Stimulated activated naive CD8-positive, alpha-beta T cell treated with anti-CD3 and anti-CD28 coated beads, Interleukin-15, Interleukin-2, amounts not matched to agents 100 ng/mL and 50 ng/mL, for 24 hours (primary cell): Measurements from ENCODE around the gene STUM.
"Not testable (repeated sequence)": the region's sequence is repeated elsewhere in the genome, so short reads cannot be mapped to it uniquely, and the experiment has no call there.

Experiments
- H3K27ac Mint-ChIP-seq: one replicate; pipeline ENCODE4 v1.8.0; 2021; ENCODE audit warnings: mild to moderate bottlenecking, mixed read lengths
- H3K27me3 Mint-ChIP-seq: one replicate; pipeline ENCODE4 v1.8.0; 2021; ENCODE audit warnings: mixed read lengths
- H3K36me3 Mint-ChIP-seq: one replicate; pipeline ENCODE4 v1.8.0; 2021; ENCODE audit warnings: low read depth, mixed read lengths
- H3K4me1 Mint-ChIP-seq: one replicate; pipeline ENCODE4 v1.8.0; 2021; ENCODE audit warnings: low read depth, mixed read lengths
- H3K4me3 Mint-ChIP-seq: one replicate; pipeline ENCODE4 v1.8.0; 2021; ENCODE audit warnings: mild to moderate bottlenecking, mixed read lengths
- H3K9me3 Mint-ChIP-seq: one replicate; pipeline ENCODE4 v1.8.0; 2021; ENCODE audit warnings: mixed read lengths

Gene STUM

DNA sequence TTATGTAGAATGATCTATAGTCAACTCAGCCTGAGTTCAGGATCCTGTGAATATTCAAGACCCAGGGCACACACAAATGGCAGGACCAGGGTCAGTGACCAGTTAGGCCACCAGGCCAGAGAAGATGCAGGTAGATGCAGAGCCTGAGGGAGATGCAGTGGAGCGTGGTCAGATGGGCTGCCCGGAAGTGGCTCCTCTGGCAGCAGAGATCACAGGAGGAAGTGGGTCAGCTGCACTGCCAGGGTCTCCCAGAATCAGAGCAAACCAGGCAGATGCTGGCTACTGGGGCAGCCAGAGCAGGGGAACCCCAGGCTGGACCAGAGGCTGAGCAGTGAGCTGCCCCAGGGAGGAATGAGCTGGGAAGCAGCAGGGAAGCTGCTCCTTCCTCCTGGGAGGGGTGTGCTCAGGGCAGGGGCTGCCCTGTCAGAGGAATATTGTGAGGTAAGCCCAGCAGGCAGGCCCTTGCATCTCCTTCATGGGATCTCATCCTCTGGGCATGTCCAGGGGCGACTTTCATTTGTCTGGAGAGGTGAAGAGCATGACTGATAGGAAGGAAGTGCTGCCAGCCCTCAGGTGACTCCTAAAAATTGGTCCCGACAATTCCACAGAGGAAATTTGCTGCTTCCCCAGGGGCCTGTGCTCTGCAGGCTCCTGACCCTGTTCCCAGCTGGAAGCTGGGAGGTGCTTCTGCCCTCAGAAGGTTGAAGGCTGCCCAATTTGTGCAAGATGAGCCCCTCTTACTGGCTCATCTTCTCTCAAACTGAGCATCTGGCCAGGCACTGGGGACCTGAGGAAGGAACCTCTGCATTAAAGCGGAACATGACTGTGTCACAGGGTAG, 49.3 kb downstream of the STUM start:
- Mint-ChIP-seq H3K36me3 (no peaks in the 10 kb centered on the region), H3K4me1 (no peaks in the 10 kb centered on the region), H3K27me3 (no peaks in the 10 kb centered on the region), H3K9me3 (no peaks in the 10 kb centered on the region), H3K27ac (no peak overlapping the region), H3K4me3 (no peak overlapping the region)

DNA sequence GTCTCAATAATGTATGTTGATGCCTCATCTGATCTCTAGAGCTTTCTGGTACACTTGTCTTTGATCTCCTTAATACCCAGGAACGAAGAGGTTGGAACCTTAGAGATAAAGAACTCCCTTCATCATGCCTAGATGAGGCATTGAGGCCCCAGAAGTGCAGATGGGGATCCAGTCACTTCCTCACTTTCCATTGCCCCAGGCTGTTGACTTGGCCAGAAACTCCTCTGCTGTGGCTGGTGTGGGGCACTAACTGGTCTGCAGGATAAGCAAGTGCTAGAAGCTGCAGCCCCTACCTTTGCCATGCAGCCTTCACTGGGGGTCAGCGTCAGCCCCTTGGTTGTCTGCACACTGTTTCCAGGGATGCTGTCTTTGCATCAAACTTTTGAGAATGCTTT, 49.9 kb downstream of the STUM start:
- H3K27ac Mint-ChIP-seq, result no peak overlapping the region
- H3K27me3 Mint-ChIP-seq, result no peaks in the 10 kb centered on the region
- no peaks in the 10 kb centered on the region for H3K36me3 Mint-ChIP-seq
- no peaks in the 10 kb centered on the region for H3K9me3 Mint-ChIP-seq
- H3K4me3 Mint-ChIP-seq, result no peak overlapping the region
- H3K4me1 Mint-ChIP-seq, result no peaks in the 10 kb centered on the region

DNA sequence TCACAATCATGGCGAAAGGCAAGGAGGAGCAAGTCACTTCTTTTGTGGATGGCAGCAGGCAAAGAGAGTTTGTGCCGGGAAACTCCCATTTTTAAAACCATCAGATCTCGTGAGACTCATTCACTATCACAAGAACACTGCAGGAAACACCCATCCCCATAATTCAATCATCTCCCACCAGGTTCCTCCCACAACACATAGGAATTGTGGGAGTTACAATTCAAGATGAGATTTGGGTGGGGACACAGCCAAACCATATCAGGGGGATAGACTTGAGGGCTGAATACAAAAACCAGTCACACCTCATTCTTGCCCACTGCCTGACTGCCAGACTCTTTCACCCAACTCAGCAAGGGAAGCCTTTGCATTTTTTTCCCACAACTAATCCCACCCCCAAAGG, 50.4 kb downstream of the STUM start:
- not testable (repeated sequence) for H3K36me3 Mint-ChIP-seq, H3K9me3 Mint-ChIP-seq

DNA sequence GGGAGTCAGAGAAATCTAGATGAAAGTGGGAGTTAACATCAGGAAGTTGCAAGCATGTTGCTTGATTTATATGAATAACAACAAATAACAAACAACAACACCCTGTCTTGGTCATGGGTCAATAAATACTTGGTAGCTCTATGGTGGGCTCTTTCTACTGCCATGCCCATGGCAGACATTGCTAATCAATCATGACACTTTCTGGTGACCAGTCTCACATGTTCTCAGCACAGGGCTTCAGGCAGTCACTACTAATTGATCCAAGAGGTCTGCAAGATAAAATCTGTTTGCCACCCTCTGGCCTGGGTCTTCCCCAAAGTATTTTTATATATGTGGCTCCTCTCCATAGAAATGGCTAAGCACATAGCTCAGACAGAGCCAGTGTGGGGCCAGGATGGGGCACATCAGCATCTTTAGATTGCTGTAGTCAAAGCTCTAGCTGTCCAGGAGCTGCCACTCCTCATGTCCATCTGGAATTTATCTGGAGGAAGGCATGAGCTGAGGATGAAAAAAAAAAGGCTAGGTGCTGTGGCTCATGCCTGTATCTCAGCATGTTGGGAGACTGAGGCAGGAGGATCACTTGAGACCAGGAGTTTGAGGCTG, 51.2 kb downstream of the STUM start:
- Mint-ChIP-seq H3K27me3 (no peaks in the 10 kb centered on the region), H3K36me3 (no peaks in the 10 kb centered on the region), H3K4me1 (no peaks in the 10 kb centered on the region), H3K4me3 (no peak overlapping the region), H3K9me3 (no peaks in the 10 kb centered on the region), H3K27ac (no peak overlapping the region)

More for the DNA sequence above, 50.4 kb downstream of the STUM start:
- not testable (repeated sequence) for H3K27ac Mint-ChIP-seq, H3K27me3 Mint-ChIP-seq, H3K4me3 Mint-ChIP-seq, H3K4me1 Mint-ChIP-seq

DNA sequence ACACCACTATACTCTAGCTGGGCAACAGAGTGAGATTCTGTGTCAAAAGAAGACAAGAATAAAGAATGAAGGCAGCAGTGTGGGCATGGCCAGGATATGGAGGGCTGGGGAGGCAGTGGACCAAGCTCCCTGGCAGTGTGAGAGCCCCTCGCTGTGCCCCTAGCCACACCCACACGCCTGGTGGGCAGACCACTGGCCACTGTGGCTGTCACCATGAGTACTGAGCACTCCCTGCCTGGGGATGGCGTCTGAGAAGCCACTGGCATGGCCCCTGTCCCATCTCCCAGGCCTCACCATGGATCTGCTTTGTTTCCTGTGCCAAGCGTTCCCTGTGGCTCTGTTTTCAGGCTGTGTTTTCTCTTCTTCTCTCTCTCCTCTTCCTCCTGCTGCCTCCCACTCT, 51.7 kb downstream of the STUM start:
- Mint-ChIP-seq H3K4me3 (no peak overlapping the region), H3K9me3 (no peaks in the 10 kb centered on the region), H3K36me3 (no peaks in the 10 kb centered on the region), H3K27me3 (no peaks in the 10 kb centered on the region), H3K4me1 (no peaks in the 10 kb centered on the region), H3K27ac (no peak overlapping the region)

DNA sequence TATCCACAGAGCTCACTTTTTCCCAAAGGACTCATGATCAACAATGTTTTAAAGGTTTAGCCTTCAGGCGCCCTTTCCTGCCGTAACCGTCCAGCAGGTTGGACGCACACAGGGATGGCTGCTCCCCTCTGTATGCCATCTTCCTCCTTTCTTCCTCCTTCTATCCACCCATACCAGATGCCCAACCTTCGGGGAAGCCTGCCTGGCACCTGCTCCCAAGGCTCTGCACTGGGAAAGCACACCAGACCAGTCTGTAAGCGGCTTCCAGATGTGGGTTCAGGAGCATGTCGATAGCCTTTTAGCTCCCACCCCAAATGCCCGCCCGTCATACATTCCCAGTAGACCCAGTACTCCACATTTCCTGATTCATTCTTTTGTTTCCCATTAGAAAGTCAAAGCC, 52.9 kb downstream of the STUM start:
- Mint-ChIP-seq H3K27ac (no peak overlapping the region), H3K4me1 (no peaks in the 10 kb centered on the region), H3K4me3 (no peak overlapping the region), H3K36me3 (no peaks in the 10 kb centered on the region), H3K27me3 (no peaks in the 10 kb centered on the region), H3K9me3 (no peaks in the 10 kb centered on the region)

DNA sequence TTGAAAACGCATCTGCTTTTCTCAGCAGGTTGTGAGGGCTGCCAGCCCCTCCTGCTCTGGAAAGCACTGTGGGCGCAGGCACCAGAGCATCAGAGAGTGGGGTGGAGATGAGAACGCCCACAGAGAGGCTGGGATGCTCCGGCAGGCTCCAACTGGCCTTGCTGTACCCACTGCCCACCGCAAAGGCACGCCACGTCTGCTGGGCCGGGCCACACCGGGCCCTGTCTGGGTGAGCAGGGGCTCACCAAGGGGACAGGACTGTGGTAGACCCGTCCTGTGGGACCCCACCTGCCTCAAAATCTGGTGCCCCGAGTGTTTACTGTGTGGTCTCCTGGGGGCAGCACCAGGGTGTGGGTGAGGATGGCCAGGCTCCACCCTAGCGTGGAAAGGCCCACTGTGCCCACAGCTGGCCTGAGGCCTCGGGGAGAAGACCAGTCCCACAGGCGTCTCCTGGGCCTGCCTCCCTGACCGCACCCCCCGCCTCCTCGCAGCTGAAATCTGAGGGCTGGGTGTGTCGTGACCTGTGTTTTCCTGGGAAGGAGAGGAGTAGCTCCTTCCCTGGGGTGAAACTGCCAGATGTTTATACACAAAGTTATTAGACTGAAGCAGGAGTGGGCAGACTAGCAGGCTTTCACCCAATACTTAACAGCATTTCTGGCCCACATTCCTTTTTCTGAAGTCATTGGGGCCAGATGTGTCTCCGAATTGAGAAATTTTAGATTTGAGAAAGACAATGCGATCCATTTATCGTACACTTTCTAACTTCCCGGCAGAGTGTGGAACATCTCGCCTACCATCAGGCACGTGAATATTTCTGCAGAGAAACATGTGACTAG, 53.8 kb downstream of the STUM start:
- no peaks in the 10 kb centered on the region for H3K27me3 Mint-ChIP-seq
- no peaks in the 10 kb centered on the region for H3K4me1 Mint-ChIP-seq
- H3K9me3 Mint-ChIP-seq, result no peaks in the 10 kb centered on the region
- H3K27ac Mint-ChIP-seq, result no peak overlapping the region
- H3K4me3 Mint-ChIP-seq, result no peak overlapping the region
- H3K36me3 Mint-ChIP-seq, result no peaks in the 10 kb centered on the region

DNA sequence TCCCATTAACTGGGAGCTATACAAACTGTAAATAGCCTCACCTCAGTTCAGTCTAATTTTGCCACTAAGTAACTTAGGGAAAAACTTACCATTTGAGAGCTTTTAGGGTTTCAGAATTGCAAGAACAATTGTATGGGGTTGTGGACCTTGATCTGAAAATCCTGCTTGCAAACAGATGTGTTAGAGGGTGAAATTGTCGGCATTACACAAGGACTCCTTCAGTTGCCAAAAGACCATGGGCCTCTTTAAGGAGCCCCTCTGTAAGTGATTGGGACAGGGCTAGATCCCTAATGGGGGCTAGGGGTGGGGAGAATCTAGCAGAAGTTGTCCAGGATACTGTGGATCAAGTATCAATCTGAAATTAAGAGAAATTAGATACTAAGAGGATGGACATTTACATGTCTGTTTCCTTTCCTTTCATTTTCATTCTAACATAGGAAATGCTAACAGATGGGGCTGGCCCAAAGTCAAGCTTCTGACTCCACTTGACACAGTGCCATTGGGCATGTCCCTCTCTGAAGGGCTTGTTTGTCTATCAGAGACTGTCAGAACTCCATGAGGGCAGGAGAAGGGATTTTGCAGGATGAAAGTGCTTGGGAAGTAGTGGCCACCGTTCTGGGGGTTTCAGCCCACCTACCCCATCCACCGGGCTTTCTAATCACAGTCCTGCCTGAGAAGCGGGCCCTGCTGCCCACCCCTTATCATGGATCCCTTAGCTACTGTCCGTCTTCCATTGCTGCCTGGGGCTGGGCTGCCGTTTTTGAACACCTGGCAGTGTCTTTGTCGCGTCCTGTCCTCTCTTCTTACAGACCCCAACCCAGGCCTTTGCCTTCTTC, 54.7 kb downstream of the STUM start:
- Mint-ChIP-seq H3K4me3 (no peak overlapping the region), H3K27ac (no peak overlapping the region), H3K9me3 (no peaks in the 10 kb centered on the region), H3K36me3 (no peaks in the 10 kb centered on the region), H3K4me1 (no peaks in the 10 kb centered on the region), H3K27me3 (no peaks in the 10 kb centered on the region)

DNA sequence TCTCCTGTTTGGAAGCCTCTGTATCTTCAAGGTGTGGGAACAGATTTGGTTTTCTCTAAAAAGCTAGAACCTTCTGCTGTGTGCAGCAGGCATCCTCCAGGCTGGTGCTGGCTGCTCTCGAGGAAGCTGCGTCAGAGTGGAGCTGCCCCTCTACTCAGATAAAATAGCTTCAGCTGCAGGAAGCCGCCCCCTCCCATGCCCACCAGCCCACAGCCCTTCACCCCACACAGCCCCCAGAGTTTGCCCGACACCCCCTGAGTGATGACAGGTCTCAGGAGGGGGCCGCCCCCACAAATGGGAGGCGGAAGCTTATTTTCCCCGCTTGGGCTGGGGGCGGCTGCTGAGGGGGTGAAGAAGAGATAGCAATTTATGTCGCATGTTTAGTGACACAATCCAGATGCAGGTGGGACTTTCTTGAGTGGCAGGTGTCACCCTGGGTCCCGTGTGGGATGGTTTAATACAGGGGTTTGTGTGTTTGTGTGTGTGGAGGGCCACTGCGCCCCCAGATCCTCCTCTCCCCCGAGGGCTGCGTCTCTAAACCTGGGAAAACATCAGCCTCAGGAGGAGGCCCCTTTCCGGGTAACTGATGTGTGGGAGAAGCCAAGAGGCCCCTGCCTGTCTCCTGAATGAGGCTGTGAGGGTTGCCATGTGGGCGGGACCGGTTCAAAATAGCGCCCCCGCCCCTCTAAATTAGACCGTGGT, 55.4 kb downstream of the STUM start:
- no peaks in the 10 kb centered on the region for H3K4me1 Mint-ChIP-seq
- no peak overlapping the region for H3K4me3 Mint-ChIP-seq
- H3K27me3 Mint-ChIP-seq, result peaks cover 3% of the 10 kb centered on the region
- H3K36me3 Mint-ChIP-seq, result no peaks in the 10 kb centered on the region
- no peak overlapping the region for H3K27ac Mint-ChIP-seq
- no peaks in the 10 kb centered on the region for H3K9me3 Mint-ChIP-seq

DNA sequence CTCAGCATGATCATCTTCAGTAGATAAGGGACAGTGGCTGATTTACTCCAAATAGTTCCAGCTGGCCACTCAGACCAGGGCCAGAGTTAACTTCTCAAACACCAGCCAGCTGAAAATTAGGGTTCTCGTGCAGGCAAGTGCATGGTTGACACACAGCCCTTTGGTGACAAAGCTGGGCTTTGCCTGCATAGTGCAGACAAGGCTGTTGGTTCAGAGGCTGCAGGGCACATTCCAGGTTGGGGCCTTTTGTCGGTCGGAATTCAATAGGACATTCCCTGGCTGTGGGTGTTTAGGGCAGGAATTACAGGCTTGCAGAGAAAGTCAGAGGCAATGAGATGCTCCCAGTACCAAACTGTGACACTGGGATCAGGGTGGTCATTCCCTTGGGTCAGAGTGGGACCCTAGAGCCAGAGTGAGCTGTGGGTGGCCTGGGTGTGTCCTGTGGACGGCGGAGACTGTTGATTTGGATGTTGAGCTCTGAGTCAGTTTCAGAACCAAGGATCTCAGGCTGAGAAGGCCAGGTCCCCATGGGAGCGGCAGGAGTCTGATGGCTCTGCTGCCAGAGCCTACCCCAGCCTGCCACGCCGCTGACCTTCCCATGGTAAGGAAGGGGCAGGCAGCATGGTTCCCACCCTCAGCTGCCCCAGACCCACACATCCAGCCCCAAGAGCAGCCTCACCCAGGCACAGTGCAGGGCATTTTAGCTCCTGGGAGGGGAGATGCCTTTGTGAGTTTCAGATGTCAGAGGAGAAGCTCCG, 56.2 kb downstream of the STUM start:
- H3K9me3 Mint-ChIP-seq, result no peaks in the 10 kb centered on the region
- peaks cover 9% of the 10 kb centered on the region for H3K27me3 Mint-ChIP-seq
- no peak overlapping the region for H3K4me3 Mint-ChIP-seq
- H3K36me3 Mint-ChIP-seq, result no peaks in the 10 kb centered on the region
- no peak overlapping the region for H3K27ac Mint-ChIP-seq
- H3K4me1 Mint-ChIP-seq, result no peaks in the 10 kb centered on the region

DNA sequence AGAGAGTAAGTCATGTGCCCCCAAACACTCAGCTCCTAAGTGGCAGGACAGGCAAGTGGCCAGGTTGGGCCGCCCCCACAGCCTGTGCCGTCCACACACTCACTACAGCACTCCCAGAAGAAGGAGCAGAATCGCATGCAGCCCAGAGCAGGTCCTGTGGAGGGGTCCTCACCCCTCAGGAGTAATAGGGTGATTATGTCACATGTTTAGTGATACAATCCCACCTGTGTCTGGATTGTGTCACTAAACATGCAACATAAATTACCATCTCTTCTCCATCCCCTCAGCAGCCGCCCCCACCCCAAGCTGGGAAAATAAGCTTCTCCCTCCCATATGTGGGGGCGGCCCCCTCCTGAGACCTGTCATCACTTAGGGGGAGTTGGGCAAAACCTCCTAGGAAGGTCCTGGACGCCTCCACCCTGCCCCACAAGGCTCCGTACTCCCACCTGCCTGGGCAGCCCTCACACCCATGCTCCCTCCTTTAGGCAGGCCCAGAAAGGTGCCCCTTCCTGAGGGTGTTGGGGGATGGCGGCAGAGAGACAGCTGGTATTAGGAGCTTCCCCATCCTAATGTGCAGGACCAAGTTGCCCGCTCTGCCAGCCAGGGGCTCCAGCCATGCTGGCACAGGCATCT, 56.9 kb downstream of the STUM start:
- Mint-ChIP-seq H3K4me3 (no peak overlapping the region), H3K36me3 (no peaks in the 10 kb centered on the region), H3K4me1 (no peaks in the 10 kb centered on the region), H3K27me3 (peaks cover 9% of the 10 kb centered on the region), H3K27ac (no peak overlapping the region), H3K9me3 (no peaks in the 10 kb centered on the region)

DNA sequence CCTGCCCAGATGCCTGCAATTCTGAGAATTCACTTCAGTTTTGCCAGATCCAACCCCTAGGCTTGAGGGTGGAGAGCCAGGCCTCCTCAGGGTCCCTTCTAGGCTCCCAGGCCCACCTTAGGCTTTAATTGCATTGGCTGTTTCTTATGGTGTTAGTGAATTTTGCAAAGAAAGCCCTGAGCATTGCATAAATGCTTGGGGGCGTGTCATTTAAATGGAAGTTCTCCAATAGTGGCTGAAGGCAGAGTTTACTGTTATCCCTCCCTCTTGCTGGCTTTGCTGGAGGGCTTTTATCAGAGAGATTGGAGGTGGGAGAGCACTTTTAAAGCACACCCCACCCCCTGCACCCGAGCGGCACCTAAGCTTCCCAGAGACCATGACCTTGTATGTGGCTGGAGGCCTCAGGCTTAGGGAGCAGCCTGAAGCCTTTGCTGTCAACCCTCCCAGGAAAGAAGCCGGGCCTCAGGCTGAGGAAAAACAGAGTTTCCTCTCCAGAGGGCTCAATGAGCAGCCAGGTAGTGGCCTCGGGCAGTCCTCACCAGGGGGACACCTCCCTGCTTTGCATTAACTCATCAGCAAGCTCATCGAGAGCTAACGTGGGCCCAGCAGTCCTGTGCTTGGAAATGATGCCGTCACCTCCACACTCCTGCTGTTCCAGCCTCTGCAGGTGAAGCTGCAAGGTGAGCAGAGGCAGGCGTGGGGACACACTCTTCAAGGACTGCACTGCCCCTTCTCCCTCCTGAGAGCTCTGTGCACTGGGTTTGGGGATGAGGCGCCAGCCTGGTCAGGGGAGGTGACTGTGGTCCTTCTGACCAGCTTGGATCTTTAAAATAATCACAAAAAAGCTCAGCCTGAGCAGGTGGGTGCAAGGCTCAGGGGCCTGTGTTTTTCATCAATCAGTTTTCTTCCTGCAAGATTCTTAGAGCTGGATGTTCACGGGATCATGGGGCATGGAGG, 58.0 kb downstream of the STUM start:
- H3K27ac Mint-ChIP-seq, result no peak overlapping the region
- H3K9me3 Mint-ChIP-seq, result no peaks in the 10 kb centered on the region
- H3K4me1 Mint-ChIP-seq, result no peaks in the 10 kb centered on the region
- H3K36me3 Mint-ChIP-seq, result no peaks in the 10 kb centered on the region
- H3K27me3 Mint-ChIP-seq, result peaks cover 9% of the 10 kb centered on the region
- no peak overlapping the region for H3K4me3 Mint-ChIP-seq
